ENCODE results near the gene ID3.
A peak's percentile ranks its signal among the peaks of the same experiment; 100 is the strongest.

Gene ID3

GRCh38 chr1:23564529-23565122 lies 5.3 kb upstream of the ID3 start:
- in situ Hi-C loops (cut with MboI; ENCODE audit: low sequenced_read_pairs, unreplicated experiment): no loop called here
- no peak for DNase-seq (ENCODE audit: low spot score)
- TF ChIP-seq CTCF (IDR thresholded peaks at IDR 0.05; ENCODE audit: borderline replicate concordance, control extremely low read depth, extremely low read depth, insufficient read depth, missing control alignments): no peak

- in situ Hi-C loops (cut with MboI; ENCODE audit: low sequenced_read_pairs, unreplicated experiment): no loop called here
- TF ChIP-seq CTCF (IDR thresholded peaks at IDR 0.05; ENCODE audit: borderline replicate concordance, control extremely low read depth, extremely low read depth, insufficient read depth, missing control alignments): no peak
- no peak for DNase-seq (ENCODE audit: low spot score)
Observed at GRCh38 chr1:23563755-23564374, 4.6 kb upstream of the ID3 start.

- TF ChIP-seq CTCF (IDR thresholded peaks at IDR 0.05; ENCODE audit: borderline replicate concordance, control extremely low read depth, extremely low read depth, insufficient read depth, missing control alignments): no peak
- in situ Hi-C loops (cut with MboI; ENCODE audit: low sequenced_read_pairs, unreplicated experiment): no loop called here
- no peak for DNase-seq (ENCODE audit: low spot score)
Observed at GRCh38 chr1:23563003-23563402, 3.7 kb upstream of the ID3 start.

GRCh38 chr1:23562137-23562876 lies 3.0 kb upstream of the ID3 start:
- no peak for TF ChIP-seq CTCF (IDR thresholded peaks at IDR 0.05; ENCODE audit: borderline replicate concordance, control extremely low read depth, extremely low read depth, insufficient read depth, missing control alignments)
- peak; percentile 75 for DNase-seq (ENCODE audit: low spot score)

GRCh38 chr1:23561813-23562100 lies 2.5 kb upstream of the ID3 start:
- TF ChIP-seq CTCF (IDR thresholded peaks at IDR 0.05; ENCODE audit: borderline replicate concordance, control extremely low read depth, extremely low read depth, insufficient read depth, missing control alignments): no peak
- in situ Hi-C loops (cut with MboI; ENCODE audit: low sequenced_read_pairs, unreplicated experiment): no loop called here
- DNase-seq (ENCODE audit: low spot score): no peak

More at GRCh38 chr1:23562137-23562876, 3.0 kb upstream of the ID3 start:
- in situ Hi-C loops (cut with MboI; ENCODE audit: low sequenced_read_pairs, unreplicated experiment): no loop called here

GRCh38 chr1:23561076-23561812 lies 1.9 kb upstream of the ID3 start:
- in situ Hi-C loops (cut with MboI; ENCODE audit: low sequenced_read_pairs, unreplicated experiment): no loop called here
- no peak for DNase-seq (ENCODE audit: low spot score)
- TF ChIP-seq CTCF (IDR thresholded peaks at IDR 0.05; ENCODE audit: borderline replicate concordance, control extremely low read depth, extremely low read depth, insufficient read depth, missing control alignments): no peak
